Caco-2 (cell line): ENCODE data around the gene HECTD1. TPM values are rescaled to one million over a fixed set of nuclear protein-coding genes. Genes with fewer than 3 reads are reported as not detected.

Source experiments
- BruUV-seq: library from RNA; stranded (reverse); fragments of 400-500 nt; replicated peaks from 2 replicates; lab custom pipeline; 2021; lab: Mats Ljungman, UMichigan
- CTCF ChIA-PET: fragments of 300-600 bp; sonication (Branson Sonifier 250); formaldehyde crosslinking; loops from one replicate; lab custom pipeline; 2022; ENCODE audit warnings: antibody characterized with exemption; lab: Charles Lee
- POLR2A ChIA-PET: fragments of 300-600 bp; sonication (Branson Sonifier 250); formaldehyde crosslinking; loops from one replicate; lab custom pipeline; 2022; ENCODE audit warnings: antibody characterized with exemption; lab: Charles Lee
- DNase-seq, 2 experiments: peaks; one replicate each; pipeline versions ENCODE4 v3.0.0 to v3.0.0-alpha.2; 2020 to 2022
- H3K27me3 ChIP-seq: replicated peaks from 2 replicates; pipeline ENCODE4 v1.6.0; 2011; ENCODE audit warnings: low read length; ENCODE audit not compliant: control insufficient read depth, insufficient read depth
- H3K36me3 ChIP-seq: 2 replicates; pipeline ENCODE4 v1.5.1; 2011; ENCODE audit warnings: low read length; ENCODE audit not compliant: control insufficient read depth, insufficient read depth
- H3K4me1 ChIP-seq: fragments of 250-450 bp; sonication (Bioruptor Pico); 2 replicates; pipeline ENCODE4 v1.5.1; 2020; ENCODE audit warnings: mild to moderate bottlenecking
- H3K4me3 ChIP-seq: 2 replicates; pipeline ENCODE4 v1.5.1; 2011; ENCODE audit warnings: low read depth, mild to moderate bottlenecking, control low read depth, low read length
- H3K9me3 ChIP-seq: fragments of 250-450 bp; sonication (Bioruptor Pico); 2 replicates; pipeline ENCODE4 v1.5.1; 2020; ENCODE audit warnings: mild to moderate bottlenecking, moderate library complexity
- H3K27ac Mint-ChIP-seq: one replicate; pipeline ENCODE4 v1.8.0; 2022; ENCODE audit warnings: mixed read lengths; ENCODE audit not compliant: unreplicated experiment
- H3K27me3 Mint-ChIP-seq: one replicate; pipeline ENCODE4 v1.8.0; 2022; ENCODE audit warnings: mixed read lengths; ENCODE audit not compliant: insufficient read depth, unreplicated experiment
- H3K36me3 Mint-ChIP-seq: one replicate; pipeline ENCODE4 v1.8.0; 2022; ENCODE audit warnings: mild to moderate bottlenecking, mixed read lengths; ENCODE audit not compliant: insufficient read depth, unreplicated experiment
- H3K4me1 Mint-ChIP-seq: one replicate; pipeline ENCODE4 v1.8.0; 2022; ENCODE audit warnings: low read depth, mixed read lengths; ENCODE audit not compliant: unreplicated experiment
- H3K4me3 Mint-ChIP-seq: one replicate; pipeline ENCODE4 v1.8.0; 2022; ENCODE audit warnings: mild to moderate bottlenecking, moderate library complexity, mixed read lengths; ENCODE audit not compliant: unreplicated experiment
- H3K9me3 Mint-ChIP-seq: one replicate; pipeline ENCODE4 v1.8.0; 2022; ENCODE audit warnings: mixed read lengths; ENCODE audit not compliant: unreplicated experiment
- intact Hi-C: fragments of 100-400 bp; cut with micrococcal nuclease; formaldehyde crosslinking; loops from one replicate; pipeline ENCODE4 v1.10.0; 2022; ENCODE audit not compliant: unreplicated experiment
- total RNA-seq: library from RNA; stranded (reverse); gene quantifications from 2 replicates; pipeline ENCODE4 v1.2.3, GENCODE V29; 2022
- TF ChIP-seq, protein P1 (sequence below), 2 experiments: fragments of 200-600 bp in 1 of 2; IDR thresholded peaks; 1 replicate in 1 of 2; 2 replicates in 1 of 2; pipeline versions ENCODE4 v1.5.1 to v1.8.0; 2011 to 2022; ENCODE audit warnings: antibody characterized with exemption in 1 of 2, control low read depth in 1 of 2, inconsistent platforms in 1 of 2, low read depth in 1 of 2, low read length in 1 of 2, mild to moderate bottlenecking in 1 of 2, moderate library complexity in 1 of 2; ENCODE audit not compliant: insufficient read depth in 1 of 2, severe bottlenecking in 1 of 2, unreplicated experiment in 1 of 2

The HECTD1 gene
- total RNA-seq, 1 experiment from 2014 or later: 146 TPM

DNA sequence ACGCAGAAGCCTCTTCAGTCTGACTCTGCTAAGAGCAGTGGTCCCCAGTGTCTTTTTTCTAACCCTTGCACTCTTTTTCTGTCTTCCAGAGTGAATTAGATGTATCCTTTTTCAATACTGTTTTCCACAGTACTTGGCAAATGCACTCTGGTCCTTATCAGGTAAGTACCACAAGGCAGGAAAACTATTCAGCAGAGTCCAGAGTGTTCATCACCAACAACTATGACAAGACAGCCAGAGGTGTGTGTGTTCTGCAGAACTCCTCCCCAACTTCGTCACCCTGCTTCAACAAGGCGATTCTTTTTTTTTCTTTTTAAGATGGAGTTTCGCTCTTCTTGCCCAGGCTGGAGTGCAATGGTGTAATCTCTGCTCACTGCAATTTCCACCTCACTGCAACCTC, 127.1 kb downstream of the HECTD1 start:
- no peaks in the 10 kb centered on the region for H3K36me3 Mint-ChIP-seq
- H3K9me3 ChIP-seq: no peaks in the 10 kb centered on the region
- TF ChIP-seq, protein P1, sequence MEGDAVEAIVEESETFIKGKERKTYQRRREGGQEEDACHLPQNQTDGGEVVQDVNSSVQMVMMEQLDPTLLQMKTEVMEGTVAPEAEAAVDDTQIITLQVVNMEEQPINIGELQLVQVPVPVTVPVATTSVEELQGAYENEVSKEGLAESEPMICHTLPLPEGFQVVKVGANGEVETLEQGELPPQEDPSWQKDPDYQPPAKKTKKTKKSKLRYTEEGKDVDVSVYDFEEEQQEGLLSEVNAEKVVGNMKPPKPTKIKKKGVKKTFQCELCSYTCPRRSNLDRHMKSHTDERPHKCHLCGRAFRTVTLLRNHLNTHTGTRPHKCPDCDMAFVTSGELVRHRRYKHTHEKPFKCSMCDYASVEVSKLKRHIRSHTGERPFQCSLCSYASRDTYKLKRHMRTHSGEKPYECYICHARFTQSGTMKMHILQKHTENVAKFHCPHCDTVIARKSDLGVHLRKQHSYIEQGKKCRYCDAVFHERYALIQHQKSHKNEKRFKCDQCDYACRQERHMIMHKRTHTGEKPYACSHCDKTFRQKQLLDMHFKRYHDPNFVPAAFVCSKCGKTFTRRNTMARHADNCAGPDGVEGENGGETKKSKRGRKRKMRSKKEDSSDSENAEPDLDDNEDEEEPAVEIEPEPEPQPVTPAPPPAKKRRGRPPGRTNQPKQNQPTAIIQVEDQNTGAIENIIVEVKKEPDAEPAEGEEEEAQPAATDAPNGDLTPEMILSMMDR (IDR thresholded peaks at IDR 0.05; ENCODE audit: insufficient read depth in 1 of 2, low read depth in 1 of 2, low read length in 1 of 2, severe bottlenecking in 1 of 2, unreplicated experiment in 1 of 2): no peak
- H3K27ac Mint-ChIP-seq: no peak overlapping the region
- BruUV-seq: no TSS peak
- no peaks in the 10 kb centered on the region for H3K4me1 Mint-ChIP-seq
- intact Hi-C loops: no loop called here
- H3K4me3 ChIP-seq: no peak overlapping the region
- H3K36me3 ChIP-seq: no peaks in the 10 kb centered on the region
- no peaks in the 10 kb centered on the region for H3K27me3 Mint-ChIP-seq
- no peak for DNase-seq
- no peaks in the 10 kb centered on the region for H3K27me3 ChIP-seq
- no peak overlapping the region for H3K4me3 Mint-ChIP-seq
- H3K9me3 Mint-ChIP-seq: no peaks in the 10 kb centered on the region
- no peaks in the 10 kb centered on the region for H3K4me1 ChIP-seq
- CTCF ChIA-PET: no interaction called here
- POLR2A ChIA-PET: no interaction called here

DNA sequence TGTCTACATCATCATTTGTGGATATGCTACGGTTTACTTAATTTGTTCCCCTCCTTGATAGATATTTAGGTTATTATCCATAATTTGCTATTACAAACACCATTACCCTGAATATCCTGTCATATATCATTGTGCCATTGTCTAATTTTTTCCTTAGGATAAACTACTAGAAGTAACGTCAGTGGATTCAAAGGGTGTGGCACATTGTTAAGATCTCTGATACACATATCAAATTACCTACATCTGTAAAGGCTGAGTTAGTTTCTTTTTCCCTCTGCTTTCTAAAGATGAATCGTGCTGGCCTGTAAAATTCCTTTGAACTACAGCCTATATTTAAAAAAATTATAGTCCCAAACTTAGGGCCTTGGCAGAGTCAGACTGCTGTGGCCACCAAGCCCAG, 127.5 kb downstream of the HECTD1 start:
- TF ChIP-seq, protein P1 (IDR thresholded peaks at IDR 0.05; ENCODE audit: insufficient read depth in 1 of 2, low read depth in 1 of 2, low read length in 1 of 2, severe bottlenecking in 1 of 2, unreplicated experiment in 1 of 2): no peak
- H3K27ac Mint-ChIP-seq: no peak overlapping the region
- Histone ChIP-seq H3K4me3 (no peak overlapping the region), H3K36me3 (no peaks in the 10 kb centered on the region), H3K9me3 (no peaks in the 10 kb centered on the region), H3K4me1 (no peaks in the 10 kb centered on the region), H3K27me3 (no peaks in the 10 kb centered on the region)
- H3K9me3 Mint-ChIP-seq: no peaks in the 10 kb centered on the region
- H3K36me3 Mint-ChIP-seq: no peaks in the 10 kb centered on the region
- no peaks in the 10 kb centered on the region for H3K4me1 Mint-ChIP-seq
- ChIA-PET POLR2A (no interaction called here), CTCF (no interaction called here)
- no peak overlapping the region for H3K4me3 Mint-ChIP-seq
- H3K27me3 Mint-ChIP-seq: no peaks in the 10 kb centered on the region
- DNase-seq: no peak
- intact Hi-C loops: no loop called here
- no TSS peak for BruUV-seq

DNA sequence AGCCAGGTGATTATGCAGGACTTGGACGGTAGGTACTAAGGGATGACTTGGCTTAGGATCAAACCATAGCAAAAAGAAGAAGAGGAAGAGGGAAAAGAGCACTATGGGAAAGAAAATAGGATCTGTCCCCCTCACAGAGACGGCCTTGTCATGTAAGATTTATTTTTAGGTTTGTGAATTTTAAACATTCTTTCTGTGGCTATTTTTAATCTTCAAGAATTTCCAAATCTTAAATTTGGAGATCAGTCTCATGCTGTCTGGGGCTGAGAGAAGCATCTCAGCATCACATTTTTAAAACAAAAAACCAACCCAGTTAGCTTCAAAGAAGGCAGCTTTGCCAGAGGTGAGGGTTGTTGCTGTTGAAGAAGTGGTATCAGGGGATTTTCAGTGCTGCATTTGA, 128.8 kb downstream of the HECTD1 start:
- no TSS peak for BruUV-seq

More for the DNA sequence above, 128.8 kb downstream of the HECTD1 start:
- H3K9me3 Mint-ChIP-seq: no peaks in the 10 kb centered on the region
- ChIA-PET POLR2A (no interaction called here), CTCF (no interaction called here)
- TF ChIP-seq, protein P1 (IDR thresholded peaks at IDR 0.05; ENCODE audit: insufficient read depth in 1 of 2, low read depth in 1 of 2, low read length in 1 of 2, severe bottlenecking in 1 of 2, unreplicated experiment in 1 of 2): no peak
- no peak for DNase-seq
- H3K27ac Mint-ChIP-seq: no peak overlapping the region
- no peaks in the 10 kb centered on the region for H3K27me3 Mint-ChIP-seq
- Histone ChIP-seq H3K9me3 (no peaks in the 10 kb centered on the region), H3K4me3 (no peak overlapping the region), H3K36me3 (no peaks in the 10 kb centered on the region), H3K4me1 (no peaks in the 10 kb centered on the region), H3K27me3 (no peaks in the 10 kb centered on the region)
- H3K36me3 Mint-ChIP-seq: no peaks in the 10 kb centered on the region
- no peaks in the 10 kb centered on the region for H3K4me1 Mint-ChIP-seq
- intact Hi-C loops: no loop called here
- no peak overlapping the region for H3K4me3 Mint-ChIP-seq
